HepG2 (cell line): ENCODE results near the gene SAA4. TPM values are rescaled to one million over a fixed set of nuclear protein-coding genes. Genes with fewer than 3 reads are reported as not detected.

ENCODE experiments used
- FOXK2 ChIP-seq: fragments of 450-650 bp; IDR thresholded peaks from 2 replicates; pipeline ENCODE4 v1.6.1; 2016
- HNF4G ChIP-seq, 2 experiments: sonication (generic) in 1 of 2; formaldehyde crosslinking in 1 of 2; IDR thresholded peaks; 2 replicates each; pipeline versions ENCODE4 v1.4.0 to v1.6.1; 2011 to 2020; ENCODE audit warnings: borderline replicate concordance in 2 of 2, low read depth in 2 of 2, mild to moderate bottlenecking in 2 of 2, low read length in 1 of 2, missing genetic modification reagents in 1 of 2, moderate library complexity in 1 of 2
- PHF5A ChIP-seq: IDR thresholded peaks from one replicate; pipeline ENCODE4 v1.6.1; 2018; ENCODE audit warnings: low read depth, missing genetic modification reagents; ENCODE audit not compliant: unreplicated experiment
- THAP11 ChIP-seq: IDR thresholded peaks from 2 replicates; pipeline ENCODE4 v1.6.1; 2016; ENCODE audit warnings: missing biosample characterization, missing genetic modification reagents
- polyA plus RNA-seq, 8 experiments: library from polyadenylated mRNA; depleted of rRNA in 3 of 8; stranded (reverse) in 7 of 8; unstranded in 1 of 8; fragments of >200 nt; fragmentation: Illumina TruSeq in 4 of 8; extraction: Trizol in 4 of 8; gene quantifications; 2 replicates each; pipeline versions ENCODE4 v1.2.1 to v1.2.3, GENCODE V29; 2011 to 2016; ENCODE audit warnings: low read depth in 4 of 8, missing spikeins in 1 of 8, mixed read lengths in 1 of 8; ENCODE audit not compliant: insufficient read depth in 1 of 8
- total RNA-seq, 5 experiments: library from RNA; depleted of rRNA; stranded (reverse); fragments of >200 nt; fragmentation: Illumina TruSeq; extraction: Trizol; gene quantifications; 2 replicates each; pipeline ENCODE4 v1.2.3, GENCODE V29; 2016; ENCODE audit warnings: low read depth in 1 of 5
- TF ChIP-seq, protein P1 (sequence below): IDR thresholded peaks from 2 replicates; pipeline ENCODE4 v1.6.1; 2016; ENCODE audit warnings: low read depth, missing genetic modification reagents, missing compliant biosample characterization
- TF ChIP-seq, protein P2 (sequence below): IDR thresholded peaks from 2 replicates; pipeline ENCODE4 v1.6.1; 2012; ENCODE audit warnings: low read length, improper control_type of control experiment
- TF ChIP-seq, protein P3 (sequence below): sonication (generic); formaldehyde crosslinking; IDR thresholded peaks from 2 replicates; pipeline ENCODE4 v1.4.0; 2020; ENCODE audit warnings: missing genetic modification reagents, borderline replicate concordance
- TF ChIP-seq, protein P4 (sequence below): sonication (generic); formaldehyde crosslinking; IDR thresholded peaks from 2 replicates; pipeline ENCODE4 v1.4.0; 2020; ENCODE audit warnings: missing genetic modification reagents, borderline replicate concordance
- TF ChIP-seq, protein P5 (sequence below): IDR thresholded peaks from 2 replicates; pipeline ENCODE4 v1.6.1; 2016; ENCODE audit warnings: mild to moderate bottlenecking

Gene SAA4
- total and polyA plus RNA-seq, 2 of the 13 experiments (the other 11 are each of a cell fraction or from before 2014, with no cell fraction given) = 53.4 to 253 TPM

DNA sequence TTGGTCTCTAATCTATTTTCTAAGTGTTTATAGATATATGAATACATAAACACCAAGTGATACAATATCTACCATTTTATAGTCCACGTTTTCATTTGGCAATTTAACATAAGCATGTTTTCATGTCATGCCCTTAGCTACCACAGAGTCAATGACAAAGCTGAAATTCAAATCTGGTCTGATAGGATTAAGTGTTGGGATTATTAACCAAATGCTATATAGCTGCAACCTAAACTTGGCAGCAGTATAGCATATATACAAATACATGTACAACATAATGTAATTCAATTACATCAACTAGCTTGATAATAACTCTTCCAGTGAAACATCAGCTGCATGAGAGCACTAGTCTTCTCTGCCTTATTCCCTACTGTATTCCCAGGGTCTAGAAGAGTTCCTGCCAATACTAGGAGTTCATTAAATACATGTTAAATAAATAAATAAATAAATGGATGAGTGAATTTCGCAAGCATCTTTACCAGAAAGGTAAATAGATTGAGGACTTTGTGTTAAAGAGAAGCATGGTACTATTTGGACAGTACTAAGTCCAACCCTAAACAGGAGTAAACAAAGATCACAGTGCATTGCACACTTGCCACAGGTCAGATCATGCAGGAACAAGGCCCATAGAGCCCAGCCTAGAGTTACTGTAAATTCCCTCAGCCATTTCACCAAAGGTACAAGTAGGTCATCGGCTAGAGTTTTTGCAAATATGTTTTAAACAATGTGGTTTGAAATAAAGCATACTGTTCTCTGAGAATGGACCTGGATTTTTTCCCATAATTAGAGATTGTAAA, 12.8 kb downstream of the SAA4 start (continued):
- TF ChIP-seq, protein P1, sequence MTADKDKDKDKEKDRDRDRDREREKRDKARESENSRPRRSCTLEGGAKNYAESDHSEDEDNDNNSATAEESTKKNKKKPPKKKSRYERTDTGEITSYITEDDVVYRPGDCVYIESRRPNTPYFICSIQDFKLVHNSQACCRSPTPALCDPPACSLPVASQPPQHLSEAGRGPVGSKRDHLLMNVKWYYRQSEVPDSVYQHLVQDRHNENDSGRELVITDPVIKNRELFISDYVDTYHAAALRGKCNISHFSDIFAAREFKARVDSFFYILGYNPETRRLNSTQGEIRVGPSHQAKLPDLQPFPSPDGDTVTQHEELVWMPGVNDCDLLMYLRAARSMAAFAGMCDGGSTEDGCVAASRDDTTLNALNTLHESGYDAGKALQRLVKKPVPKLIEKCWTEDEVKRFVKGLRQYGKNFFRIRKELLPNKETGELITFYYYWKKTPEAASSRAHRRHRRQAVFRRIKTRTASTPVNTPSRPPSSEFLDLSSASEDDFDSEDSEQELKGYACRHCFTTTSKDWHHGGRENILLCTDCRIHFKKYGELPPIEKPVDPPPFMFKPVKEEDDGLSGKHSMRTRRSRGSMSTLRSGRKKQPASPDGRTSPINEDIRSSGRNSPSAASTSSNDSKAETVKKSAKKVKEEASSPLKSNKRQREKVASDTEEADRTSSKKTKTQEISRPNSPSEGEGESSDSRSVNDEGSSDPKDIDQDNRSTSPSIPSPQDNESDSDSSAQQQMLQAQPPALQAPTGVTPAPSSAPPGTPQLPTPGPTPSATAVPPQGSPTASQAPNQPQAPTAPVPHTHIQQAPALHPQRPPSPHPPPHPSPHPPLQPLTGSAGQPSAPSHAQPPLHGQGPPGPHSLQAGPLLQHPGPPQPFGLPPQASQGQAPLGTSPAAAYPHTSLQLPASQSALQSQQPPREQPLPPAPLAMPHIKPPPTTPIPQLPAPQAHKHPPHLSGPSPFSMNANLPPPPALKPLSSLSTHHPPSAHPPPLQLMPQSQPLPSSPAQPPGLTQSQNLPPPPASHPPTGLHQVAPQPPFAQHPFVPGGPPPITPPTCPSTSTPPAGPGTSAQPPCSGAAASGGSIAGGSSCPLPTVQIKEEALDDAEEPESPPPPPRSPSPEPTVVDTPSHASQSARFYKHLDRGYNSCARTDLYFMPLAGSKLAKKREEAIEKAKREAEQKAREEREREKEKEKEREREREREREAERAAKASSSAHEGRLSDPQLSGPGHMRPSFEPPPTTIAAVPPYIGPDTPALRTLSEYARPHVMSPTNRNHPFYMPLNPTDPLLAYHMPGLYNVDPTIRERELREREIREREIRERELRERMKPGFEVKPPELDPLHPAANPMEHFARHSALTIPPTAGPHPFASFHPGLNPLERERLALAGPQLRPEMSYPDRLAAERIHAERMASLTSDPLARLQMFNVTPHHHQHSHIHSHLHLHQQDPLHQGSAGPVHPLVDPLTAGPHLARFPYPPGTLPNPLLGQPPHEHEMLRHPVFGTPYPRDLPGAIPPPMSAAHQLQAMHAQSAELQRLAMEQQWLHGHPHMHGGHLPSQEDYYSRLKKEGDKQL (CRISPR knock-in tag) = peak; percentile 67
- TF ChIP-seq, protein P2, sequence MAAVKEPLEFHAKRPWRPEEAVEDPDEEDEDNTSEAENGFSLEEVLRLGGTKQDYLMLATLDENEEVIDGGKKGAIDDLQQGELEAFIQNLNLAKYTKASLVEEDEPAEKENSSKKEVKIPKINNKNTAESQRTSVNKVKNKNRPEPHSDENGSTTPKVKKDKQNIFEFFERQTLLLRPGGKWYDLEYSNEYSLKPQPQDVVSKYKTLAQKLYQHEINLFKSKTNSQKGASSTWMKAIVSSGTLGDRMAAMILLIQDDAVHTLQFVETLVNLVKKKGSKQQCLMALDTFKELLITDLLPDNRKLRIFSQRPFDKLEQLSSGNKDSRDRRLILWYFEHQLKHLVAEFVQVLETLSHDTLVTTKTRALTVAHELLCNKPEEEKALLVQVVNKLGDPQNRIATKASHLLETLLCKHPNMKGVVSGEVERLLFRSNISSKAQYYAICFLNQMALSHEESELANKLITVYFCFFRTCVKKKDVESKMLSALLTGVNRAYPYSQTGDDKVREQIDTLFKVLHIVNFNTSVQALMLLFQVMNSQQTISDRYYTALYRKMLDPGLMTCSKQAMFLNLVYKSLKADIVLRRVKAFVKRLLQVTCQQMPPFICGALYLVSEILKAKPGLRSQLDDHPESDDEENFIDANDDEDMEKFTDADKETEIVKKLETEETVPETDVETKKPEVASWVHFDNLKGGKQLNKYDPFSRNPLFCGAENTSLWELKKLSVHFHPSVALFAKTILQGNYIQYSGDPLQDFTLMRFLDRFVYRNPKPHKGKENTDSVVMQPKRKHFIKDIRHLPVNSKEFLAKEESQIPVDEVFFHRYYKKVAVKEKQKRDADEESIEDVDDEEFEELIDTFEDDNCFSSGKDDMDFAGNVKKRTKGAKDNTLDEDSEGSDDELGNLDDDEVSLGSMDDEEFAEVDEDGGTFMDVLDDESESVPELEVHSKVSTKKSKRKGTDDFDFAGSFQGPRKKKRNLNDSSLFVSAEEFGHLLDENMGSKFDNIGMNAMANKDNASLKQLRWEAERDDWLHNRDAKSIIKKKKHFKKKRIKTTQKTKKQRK = no peak
- TF ChIP-seq PHF5A (CRISPR knock-in tag) (peak; percentile 38), HNF4G (IDR thresholded peaks at IDR 0.05; ENCODE audit: borderline replicate concordance, low read depth, low read length) (peak; percentile 96), HNF4G (CRISPR knock-in tag; IDR thresholded peaks at IDR 0.05; ENCODE audit: borderline replicate concordance, low read depth) (peak; percentile 93), THAP11 (CRISPR knock-in tag) (peak; percentile 59; the same call in 1 of the 2 replicates), FOXK2 (peak; percentile 72; the same call in 1 of the 2 replicates)
- TF ChIP-seq, protein P3, sequence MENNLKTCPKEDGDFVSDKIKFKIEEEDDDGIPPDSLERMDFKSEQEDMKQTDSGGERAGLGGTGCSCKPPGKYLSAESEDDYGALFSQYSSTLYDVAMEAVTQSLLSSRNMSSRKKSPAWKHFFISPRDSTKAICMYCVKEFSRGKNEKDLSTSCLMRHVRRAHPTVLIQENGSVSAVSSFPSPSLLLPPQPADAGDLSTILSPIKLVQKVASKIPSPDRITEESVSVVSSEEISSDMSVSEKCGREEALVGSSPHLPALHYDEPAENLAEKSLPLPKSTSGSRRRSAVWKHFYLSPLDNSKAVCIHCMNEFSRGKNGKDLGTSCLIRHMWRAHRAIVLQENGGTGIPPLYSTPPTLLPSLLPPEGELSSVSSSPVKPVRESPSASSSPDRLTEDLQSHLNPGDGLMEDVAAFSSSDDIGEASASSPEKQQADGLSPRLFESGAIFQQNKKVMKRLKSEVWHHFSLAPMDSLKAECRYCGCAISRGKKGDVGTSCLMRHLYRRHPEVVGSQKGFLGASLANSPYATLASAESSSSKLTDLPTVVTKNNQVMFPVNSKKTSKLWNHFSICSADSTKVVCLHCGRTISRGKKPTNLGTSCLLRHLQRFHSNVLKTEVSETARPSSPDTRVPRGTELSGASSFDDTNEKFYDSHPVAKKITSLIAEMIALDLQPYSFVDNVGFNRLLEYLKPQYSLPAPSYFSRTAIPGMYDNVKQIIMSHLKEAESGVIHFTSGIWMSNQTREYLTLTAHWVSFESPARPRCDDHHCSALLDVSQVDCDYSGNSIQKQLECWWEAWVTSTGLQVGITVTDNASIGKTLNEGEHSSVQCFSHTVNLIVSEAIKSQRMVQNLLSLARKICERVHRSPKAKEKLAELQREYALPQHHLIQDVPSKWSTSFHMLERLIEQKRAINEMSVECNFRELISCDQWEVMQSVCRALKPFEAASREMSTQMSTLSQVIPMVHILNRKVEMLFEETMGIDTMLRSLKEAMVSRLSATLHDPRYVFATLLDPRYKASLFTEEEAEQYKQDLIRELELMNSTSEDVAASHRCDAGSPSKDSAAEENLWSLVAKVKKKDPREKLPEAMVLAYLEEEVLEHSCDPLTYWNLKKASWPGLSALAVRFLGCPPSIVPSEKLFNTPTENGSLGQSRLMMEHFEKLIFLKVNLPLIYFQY = peak; percentile 77; the same call in 1 of the 2 replicates
- TF ChIP-seq, protein P4, sequence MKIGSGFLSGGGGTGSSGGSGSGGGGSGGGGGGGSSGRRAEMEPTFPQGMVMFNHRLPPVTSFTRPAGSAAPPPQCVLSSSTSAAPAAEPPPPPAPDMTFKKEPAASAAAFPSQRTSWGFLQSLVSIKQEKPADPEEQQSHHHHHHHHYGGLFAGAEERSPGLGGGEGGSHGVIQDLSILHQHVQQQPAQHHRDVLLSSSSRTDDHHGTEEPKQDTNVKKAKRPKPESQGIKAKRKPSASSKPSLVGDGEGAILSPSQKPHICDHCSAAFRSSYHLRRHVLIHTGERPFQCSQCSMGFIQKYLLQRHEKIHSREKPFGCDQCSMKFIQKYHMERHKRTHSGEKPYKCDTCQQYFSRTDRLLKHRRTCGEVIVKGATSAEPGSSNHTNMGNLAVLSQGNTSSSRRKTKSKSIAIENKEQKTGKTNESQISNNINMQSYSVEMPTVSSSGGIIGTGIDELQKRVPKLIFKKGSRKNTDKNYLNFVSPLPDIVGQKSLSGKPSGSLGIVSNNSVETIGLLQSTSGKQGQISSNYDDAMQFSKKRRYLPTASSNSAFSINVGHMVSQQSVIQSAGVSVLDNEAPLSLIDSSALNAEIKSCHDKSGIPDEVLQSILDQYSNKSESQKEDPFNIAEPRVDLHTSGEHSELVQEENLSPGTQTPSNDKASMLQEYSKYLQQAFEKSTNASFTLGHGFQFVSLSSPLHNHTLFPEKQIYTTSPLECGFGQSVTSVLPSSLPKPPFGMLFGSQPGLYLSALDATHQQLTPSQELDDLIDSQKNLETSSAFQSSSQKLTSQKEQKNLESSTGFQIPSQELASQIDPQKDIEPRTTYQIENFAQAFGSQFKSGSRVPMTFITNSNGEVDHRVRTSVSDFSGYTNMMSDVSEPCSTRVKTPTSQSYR = peak; percentile 24; the same call in 1 of the 2 replicates
- TF ChIP-seq, protein P5, sequence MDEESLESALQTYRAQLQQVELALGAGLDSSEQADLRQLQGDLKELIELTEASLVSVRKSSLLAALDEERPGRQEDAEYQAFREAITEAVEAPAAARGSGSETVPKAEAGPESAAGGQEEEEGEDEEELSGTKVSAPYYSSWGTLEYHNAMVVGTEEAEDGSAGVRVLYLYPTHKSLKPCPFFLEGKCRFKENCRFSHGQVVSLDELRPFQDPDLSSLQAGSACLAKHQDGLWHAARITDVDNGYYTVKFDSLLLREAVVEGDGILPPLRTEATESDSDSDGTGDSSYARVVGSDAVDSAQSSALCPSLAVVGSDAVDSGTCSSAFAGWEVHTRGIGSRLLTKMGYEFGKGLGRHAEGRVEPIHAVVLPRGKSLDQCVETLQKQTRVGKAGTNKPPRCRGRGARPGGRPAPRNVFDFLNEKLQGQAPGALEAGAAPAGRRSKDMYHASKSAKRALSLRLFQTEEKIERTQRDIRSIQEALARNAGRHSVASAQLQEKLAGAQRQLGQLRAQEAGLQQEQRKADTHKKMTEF (CRISPR knock-in tag) = peak; percentile 84; the same call in 1 of the 2 replicates
